Large intestine (tissue), 3 donors: ENCODE results near the gene NGEF. TPM values are rescaled to one million over a fixed set of nuclear protein-coding genes. Genes with fewer than 3 reads are reported as not detected.
A peak's percentile ranks its signal among the peaks of the same experiment; 100 is the strongest.

Experiments
- DNase-seq, 2 donors: peaks; one replicate each; pipeline versions ENCODE4 v3.0.0 to v3.0.0-alpha.2; 2013
- H3K27ac ChIP-seq: one replicate; pipeline ENCODE4 v1.5.1; 2013; ENCODE audit warnings: low read length
- H3K27me3 ChIP-seq: 2 replicates; pipeline ENCODE4 v1.6.1; 2013; ENCODE audit warnings: low read length; ENCODE audit not compliant: control insufficient read depth, insufficient read depth
- H3K36me3 ChIP-seq: 2 replicates; pipeline ENCODE4 v1.6.1; 2013; ENCODE audit warnings: low read length; ENCODE audit not compliant: control insufficient read depth, insufficient read depth
- H3K4me1 ChIP-seq: one replicate; pipeline ENCODE4 v1.6.1; 2013; ENCODE audit warnings: low read length; ENCODE audit not compliant: control insufficient read depth, insufficient read depth
- H3K4me3 ChIP-seq: one replicate; pipeline ENCODE4 v1.5.1; 2013; ENCODE audit warnings: low read length
- H3K9me3 ChIP-seq: one replicate; pipeline ENCODE4 v1.6.1; 2013; ENCODE audit warnings: mild to moderate bottlenecking, low read depth, low read length, moderate library complexity; ENCODE audit not compliant: control insufficient read depth
- WGBS: methylation state at CpG from one replicate; pipeline ENCODE4 v1.1.5; 2013; ENCODE audit warnings: low lambda C conversion rate; ENCODE audit not compliant: insufficient coverage; 5-methylcytosine and 5-hydroxymethylcytosine counted together
- polyA plus RNA-seq: library from polyadenylated mRNA; unstranded; fragments of 120-200 nt; gene quantifications from one replicate; pipeline ENCODE4 v1.2.1, GENCODE V29; 2013

The NGEF gene
- polyA plus RNA-seq, 1 donor = 22.9 TPM

GRCh38 chr2:232884001-232884421 lies 129.0 kb downstream of the NGEF start:
- Histone ChIP-seq H3K9me3 (no peaks in the 10 kb centered on the region), H3K27ac (no peak overlapping the region), H3K4me1 (no peaks in the 10 kb centered on the region), H3K4me3 (no peak overlapping the region), H3K27me3 (no peaks in the 10 kb centered on the region), H3K36me3 (peaks cover 3% of the 10 kb centered on the region)
- no CpG with 5 or more reads among the region's 11 CpGs for WGBS
- DNase-seq = no peak

GRCh38 chr2:232883116-232883721 lies 129.8 kb downstream of the NGEF start:
- no peaks in the 10 kb centered on the region for H3K4me1 ChIP-seq
- DNase-seq = no peak
- WGBS = no CpG with 5 or more reads among the region's 29 CpGs
- no peak overlapping the region for H3K27ac ChIP-seq
- no peaks in the 10 kb centered on the region for H3K27me3 ChIP-seq
- no peaks in the 10 kb centered on the region for H3K9me3 ChIP-seq
- H3K4me3 ChIP-seq = no peak overlapping the region
- H3K36me3 ChIP-seq = peaks cover 3% of the 10 kb centered on the region

GRCh38 chr2:232882505-232883115 lies 130.4 kb downstream of the NGEF start:
- H3K27me3 ChIP-seq = no peaks in the 10 kb centered on the region
- no peak for DNase-seq
- no peak overlapping the region for H3K27ac ChIP-seq
- peaks cover 3% of the 10 kb centered on the region for H3K36me3 ChIP-seq
- peaks cover 1% of the 10 kb centered on the region for H3K4me1 ChIP-seq
- no peaks in the 10 kb centered on the region for H3K9me3 ChIP-seq
- no peak overlapping the region for H3K4me3 ChIP-seq
- no CpG with 5 or more reads among the region's 20 CpGs for WGBS

- WGBS = no CpG with 5 or more reads among the region's 17 CpGs
- Histone ChIP-seq H3K27ac (no peak overlapping the region), H3K9me3 (no peaks in the 10 kb centered on the region), H3K36me3 (peaks cover 3% of the 10 kb centered on the region), H3K4me1 (peaks cover 5% of the 10 kb centered on the region), H3K27me3 (no peaks in the 10 kb centered on the region), H3K4me3 (no peak overlapping the region)
- no peak for DNase-seq
Measured at GRCh38 chr2:232882085-232882484, 131.0 kb downstream of the NGEF start.

- H3K36me3 ChIP-seq = peaks cover 3% of the 10 kb centered on the region
- H3K27me3 ChIP-seq = peaks cover under 1% of the 10 kb centered on the region
- H3K4me3 ChIP-seq = no peak overlapping the region
- H3K4me1 ChIP-seq = peaks cover 5% of the 10 kb centered on the region
- H3K9me3 ChIP-seq = no peaks in the 10 kb centered on the region
- no CpG with 5 or more reads among the region's 17 CpGs for WGBS
- DNase-seq = no peak
- no peak overlapping the region for H3K27ac ChIP-seq
Measured at GRCh38 chr2:232880764-232881351, 132.2 kb downstream of the NGEF start.

- no peak for DNase-seq
- H3K4me3 ChIP-seq = no peak overlapping the region
- WGBS = no CpG with 5 or more reads among the region's 21 CpGs
- no peak overlapping the region for H3K27ac ChIP-seq
- peaks cover 13% of the 10 kb centered on the region for H3K4me1 ChIP-seq
- H3K27me3 ChIP-seq = peaks cover 4% of the 10 kb centered on the region
- peaks cover 3% of the 10 kb centered on the region for H3K36me3 ChIP-seq
- H3K9me3 ChIP-seq = no peaks in the 10 kb centered on the region
Measured at GRCh38 chr2:232879618-232880494, 133.2 kb downstream of the NGEF start.

GRCh38 chr2:232878855-232879617 lies 134.0 kb downstream of the NGEF start:
- H3K4me1 ChIP-seq = peaks cover 20% of the 10 kb centered on the region
- no peak overlapping the region for H3K27ac ChIP-seq
- no peaks in the 10 kb centered on the region for H3K9me3 ChIP-seq
- H3K27me3 ChIP-seq = peaks cover 4% of the 10 kb centered on the region
- WGBS = no CpG with 5 or more reads among the region's 20 CpGs
- peaks cover 3% of the 10 kb centered on the region for H3K36me3 ChIP-seq
- no peak for DNase-seq
- no peak overlapping the region for H3K4me3 ChIP-seq

GRCh38 chr2:232877940-232878511 lies 135.0 kb downstream of the NGEF start:
- no peak overlapping the region for H3K27ac ChIP-seq
- H3K9me3 ChIP-seq = no peaks in the 10 kb centered on the region
- peaks cover 30% of the 10 kb centered on the region for H3K4me1 ChIP-seq
- no peak for DNase-seq
- H3K36me3 ChIP-seq = peaks cover 3% of the 10 kb centered on the region
- H3K4me3 ChIP-seq = no peak overlapping the region
- peaks cover 4% of the 10 kb centered on the region for H3K27me3 ChIP-seq
- no CpG with 5 or more reads among the region's 13 CpGs for WGBS

- DNase-seq = peak in 1 of 2 donors; percentile 62
- peaks cover 38% of the 10 kb centered on the region for H3K4me1 ChIP-seq
- H3K36me3 ChIP-seq = no peaks in the 10 kb centered on the region
- H3K9me3 ChIP-seq = no peaks in the 10 kb centered on the region
- peaks cover 4% of the 10 kb centered on the region for H3K27me3 ChIP-seq
- H3K27ac ChIP-seq = peak overlapping the region; percentile 19
- H3K4me3 ChIP-seq = peak overlapping the region; percentile 62
- WGBS = no CpG with 5 or more reads among the region's 21 CpGs
Measured at GRCh38 chr2:232876978-232877441, 136.0 kb downstream of the NGEF start.
